Eye (tissue), 1 donor: ENCODE results near the gene WASF2.
"Not testable (repeated sequence)": the region's sequence is repeated elsewhere in the genome, so short reads cannot be mapped to it uniquely, and the experiment has no call there.

Experiments used
- DNase-seq: peaks from one replicate; pipeline ENCODE4 v3.0.0-alpha.2; 2015

The WASF2 gene

DNA sequence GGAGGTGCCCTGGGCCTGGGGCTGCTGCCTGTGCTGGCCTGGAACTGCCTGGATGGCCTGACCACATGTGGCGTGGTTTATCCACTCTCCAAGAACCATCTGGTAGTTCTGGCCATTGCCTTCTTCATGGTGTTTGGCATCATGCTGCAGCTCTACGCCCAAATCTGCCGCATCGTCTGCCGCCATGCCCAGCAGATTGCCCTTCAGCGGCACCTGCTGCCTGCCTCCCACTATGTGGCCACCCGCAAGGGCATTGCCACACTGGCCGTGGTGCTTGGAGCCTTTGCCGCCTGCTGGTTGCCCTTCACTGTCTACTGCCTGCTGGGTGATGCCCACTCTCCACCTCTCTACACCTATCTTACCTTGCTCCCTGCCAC, 95.7 kb downstream of the WASF2 start:
- no peak for DNase-seq

DNA sequence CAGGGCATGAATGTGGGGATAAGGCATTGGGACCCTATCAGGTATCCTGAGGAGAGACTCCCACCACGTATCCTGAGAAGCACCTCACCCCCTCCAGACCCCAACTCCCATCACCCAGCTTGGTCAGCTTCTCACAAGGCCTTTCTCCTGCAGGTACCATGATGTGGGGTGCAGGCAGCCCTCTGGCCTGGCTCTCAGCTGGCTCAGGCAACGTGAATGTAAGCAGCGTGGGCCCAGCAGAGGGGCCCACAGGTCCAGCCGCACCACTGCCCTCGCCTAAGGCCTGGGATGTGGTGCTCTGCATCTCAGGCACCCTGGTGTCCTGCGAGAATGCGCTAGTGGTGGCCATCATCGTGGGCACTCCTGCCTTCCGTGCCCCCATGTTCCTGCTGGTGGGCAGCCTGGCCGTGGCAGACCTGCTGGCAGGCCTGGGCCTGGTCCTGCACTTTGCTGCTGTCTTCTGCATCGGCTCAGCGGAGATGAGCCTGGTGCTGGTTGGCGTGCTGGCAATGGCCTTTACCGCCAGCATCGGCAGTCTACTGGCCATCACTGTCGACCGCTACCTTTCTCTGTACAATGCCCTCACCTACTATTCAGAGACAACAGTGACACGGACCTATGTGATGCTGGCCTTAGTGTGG, 96.2 kb downstream of the WASF2 start:
- no peak for DNase-seq

DNA sequence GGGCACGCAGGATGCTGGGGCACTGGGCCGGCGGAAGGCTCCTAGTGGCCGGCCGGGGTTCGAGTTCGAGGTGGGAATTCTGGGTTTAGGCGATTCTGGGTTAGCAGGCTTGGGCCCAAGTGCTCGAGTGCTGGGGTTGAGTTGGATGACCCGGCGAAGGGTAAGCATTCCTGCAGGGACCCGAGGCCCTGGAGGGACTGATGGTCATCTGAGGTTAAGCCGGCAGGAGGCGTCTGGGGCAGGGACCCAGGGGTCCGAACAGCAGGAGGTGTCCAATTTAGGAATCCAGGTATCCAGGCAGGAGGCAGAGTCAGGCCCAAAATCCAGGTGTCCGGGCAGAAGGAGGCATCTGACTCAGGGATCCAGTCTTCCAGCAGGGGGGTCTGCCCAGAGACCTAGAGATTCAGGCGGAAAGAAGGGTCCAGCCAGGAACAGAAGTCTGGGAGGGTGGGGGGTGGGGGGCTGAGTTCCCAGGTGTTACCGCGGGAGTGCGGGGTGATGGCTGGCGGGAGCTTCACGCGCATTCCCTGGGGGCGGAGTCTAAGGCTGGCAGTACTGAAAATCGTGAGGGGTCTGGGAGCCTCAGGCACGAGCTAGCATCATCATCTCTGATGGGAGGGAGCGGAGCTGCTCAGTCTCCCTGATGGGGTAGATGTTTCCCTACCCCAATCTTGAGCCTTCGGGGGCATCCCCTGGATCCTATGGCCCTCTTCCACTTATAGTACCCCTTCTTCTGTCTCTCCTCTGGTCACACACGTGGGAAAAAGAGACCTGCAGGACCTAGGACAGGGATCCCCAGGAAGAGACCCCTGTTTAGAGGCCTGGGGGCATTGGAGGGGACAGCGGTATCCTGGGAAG, 97.0 kb downstream of the WASF2 start:
- no peak for DNase-seq

DNA sequence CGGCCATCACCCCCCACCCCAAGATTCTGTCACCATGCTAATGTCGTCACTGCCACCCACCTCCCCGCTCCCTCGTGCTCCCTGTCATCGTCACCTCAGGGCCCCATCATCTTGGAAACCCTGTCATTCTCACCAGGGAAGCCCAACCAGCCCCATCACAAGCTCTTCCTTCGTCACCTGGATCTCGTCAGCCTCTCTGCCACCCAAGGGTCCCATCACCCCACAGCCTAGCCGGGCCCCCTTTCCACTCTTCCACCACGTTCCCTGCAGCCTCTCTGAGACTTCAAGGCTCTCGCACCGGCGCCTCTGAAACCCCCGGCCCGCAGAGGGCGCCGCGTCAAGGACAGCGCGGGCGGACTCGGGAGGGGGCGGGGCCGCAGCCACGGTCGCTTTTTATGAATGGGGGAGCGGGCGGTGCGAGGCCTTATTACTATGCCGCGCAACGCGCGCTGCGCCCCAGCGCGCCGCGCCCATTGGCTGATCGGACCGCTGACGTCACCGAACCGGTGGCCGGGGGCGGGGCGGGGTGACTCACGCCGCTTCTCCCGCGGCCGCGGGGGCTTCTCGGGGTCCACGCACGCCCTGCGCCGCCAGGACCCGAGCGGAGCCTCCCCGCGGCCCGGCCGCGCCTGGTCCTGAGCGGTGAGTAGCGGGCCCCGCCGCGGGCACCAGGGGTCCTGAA, 97.7 kb downstream of the WASF2 start, which contains the start of gene GPR3:
Gene GPR3 (plus strand): TSS at position 527 of the 682 bp plus-strand sequence. CDS start 1,177 bp downstream, outside the sequence.
- peak; percentile 95 for DNase-seq

DNA sequence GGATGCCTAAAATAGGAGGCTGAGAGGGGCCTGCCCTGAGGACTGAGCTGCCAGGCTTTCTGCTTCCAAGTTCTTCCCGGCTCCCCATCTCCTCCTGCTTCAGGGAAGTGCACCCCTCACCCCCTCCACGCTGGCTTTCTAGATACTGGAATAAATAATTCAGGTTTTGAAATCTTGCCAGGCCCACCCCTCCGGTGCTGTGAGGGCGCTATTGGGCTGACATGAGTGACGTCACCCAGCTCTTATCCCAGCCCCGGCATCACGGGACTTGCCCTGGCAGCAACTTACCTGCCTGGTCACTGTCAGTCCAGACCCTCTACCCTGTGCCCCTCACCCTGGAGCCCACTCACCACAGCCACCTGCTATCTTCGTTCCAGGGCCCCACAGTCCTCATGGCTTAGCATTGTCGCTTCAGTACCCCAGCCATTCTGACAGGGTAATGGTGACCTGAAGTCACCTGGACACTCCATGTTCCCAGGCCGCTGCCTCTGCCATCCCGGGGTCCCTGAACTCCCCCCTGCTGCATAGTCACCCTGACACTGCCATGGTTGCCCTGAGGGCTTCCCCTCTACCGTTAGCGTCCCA, 98.4 kb downstream of the WASF2 start:
- DNase-seq = peak; percentile 74

DNA sequence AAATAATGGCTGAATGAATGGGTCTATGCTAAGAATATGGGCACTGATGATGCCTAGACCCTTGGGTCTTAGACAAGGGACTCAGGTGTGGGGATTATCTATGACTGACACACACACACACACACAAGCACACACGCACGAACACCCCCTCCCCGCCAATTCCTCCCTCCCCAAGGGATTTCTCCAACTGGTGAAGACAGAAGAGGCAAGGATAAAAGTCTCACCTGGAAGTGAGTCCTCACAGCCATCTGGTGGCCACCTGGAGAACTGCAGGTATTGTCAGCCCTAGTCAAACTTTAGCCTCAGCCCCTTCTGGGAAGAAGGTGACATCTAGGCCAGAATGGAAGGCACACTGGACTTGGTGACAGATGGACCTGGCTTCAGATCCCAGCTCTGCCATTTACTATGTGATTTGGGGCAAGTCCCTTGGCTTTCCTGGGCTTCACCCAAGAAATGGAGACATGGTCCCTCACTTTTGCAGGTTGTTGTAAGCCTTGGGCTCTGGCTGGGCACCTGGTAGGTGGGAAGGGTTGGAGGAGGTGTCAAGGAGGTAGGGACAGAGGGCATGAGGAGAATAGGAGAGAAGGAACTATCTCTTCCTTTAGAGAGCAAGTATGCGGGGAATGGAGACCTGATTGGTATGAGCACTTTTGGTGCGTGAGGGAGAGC, 101.5 kb downstream of the WASF2 start:
- DNase-seq = peak; percentile 72

DNA sequence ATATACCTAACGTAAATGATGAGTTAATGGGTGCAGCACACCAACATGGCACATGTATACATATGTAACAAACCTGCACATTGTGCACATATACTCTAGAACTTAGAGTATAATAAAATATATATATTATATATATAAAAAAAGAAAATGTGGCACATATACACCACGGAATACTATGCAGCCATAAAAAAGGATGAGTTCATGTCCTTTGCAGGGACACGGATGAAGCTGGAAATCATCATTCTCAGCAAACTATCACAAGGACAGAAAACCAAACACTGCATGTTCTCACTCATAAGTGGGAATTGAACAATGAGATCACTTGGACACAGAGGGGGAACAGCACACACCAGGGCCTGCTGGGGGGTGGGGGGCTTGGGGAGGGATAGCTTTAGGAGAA, 105.2 kb downstream of the WASF2 start:
- DNase-seq = not testable (repeated sequence)

DNA sequence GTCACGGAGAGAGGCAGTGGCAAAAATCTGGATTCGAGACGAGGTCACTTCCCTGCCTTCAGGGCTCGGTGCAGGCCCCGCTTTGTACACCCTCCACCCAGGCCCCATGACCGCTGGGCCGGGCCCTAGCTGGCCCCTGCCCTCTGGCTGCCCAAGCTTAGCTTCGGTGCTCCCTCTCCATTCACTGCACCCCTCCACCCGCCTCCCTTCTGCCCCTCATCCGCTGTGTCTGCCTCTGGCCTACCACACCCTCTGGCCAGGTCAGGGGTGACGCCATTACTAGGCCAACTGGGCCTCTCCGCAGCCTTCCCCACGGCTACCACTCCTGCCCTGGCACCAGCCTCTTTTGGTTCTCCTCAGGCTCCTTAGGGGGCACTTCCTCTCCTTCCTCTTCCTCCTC, 106.3 kb downstream of the WASF2 start:
- DNase-seq = no peak

DNA sequence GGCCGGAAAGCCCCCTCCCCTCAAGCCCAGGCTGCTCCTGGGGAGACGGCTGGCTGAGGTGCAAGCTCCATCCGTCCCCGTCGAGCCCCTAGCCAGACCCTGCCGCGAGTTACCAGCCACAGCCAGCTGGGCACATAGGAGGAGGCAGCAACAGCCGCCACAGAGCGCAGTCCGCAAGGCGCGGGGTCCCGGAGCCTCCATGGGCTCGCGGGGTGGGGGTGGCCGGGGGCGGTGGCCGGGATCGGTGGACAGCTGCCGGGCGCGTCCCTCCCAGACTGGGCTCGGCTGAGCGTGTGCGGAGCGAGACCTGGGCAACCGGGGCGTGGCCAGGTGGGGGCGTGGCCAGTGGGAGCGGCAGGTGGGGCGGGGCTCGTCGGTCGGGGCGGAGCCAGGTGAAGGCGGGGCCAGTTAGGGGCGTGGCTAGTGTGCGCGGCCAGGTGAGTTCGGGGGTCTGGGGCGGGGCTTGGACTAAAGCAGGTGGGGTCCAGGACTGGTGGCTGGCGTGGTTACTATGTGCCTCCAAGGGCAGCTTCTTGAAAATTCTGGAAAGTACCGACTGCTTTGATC, 106.8 kb downstream of the WASF2 start, which contains the start of gene CD164L2:
Gene CD164L2 (minus strand): TSS at position 295 of the 567 bp plus-strand sequence. CDS start 94 bp downstream, at position 201.
- peak; percentile 39 for DNase-seq

DNA sequence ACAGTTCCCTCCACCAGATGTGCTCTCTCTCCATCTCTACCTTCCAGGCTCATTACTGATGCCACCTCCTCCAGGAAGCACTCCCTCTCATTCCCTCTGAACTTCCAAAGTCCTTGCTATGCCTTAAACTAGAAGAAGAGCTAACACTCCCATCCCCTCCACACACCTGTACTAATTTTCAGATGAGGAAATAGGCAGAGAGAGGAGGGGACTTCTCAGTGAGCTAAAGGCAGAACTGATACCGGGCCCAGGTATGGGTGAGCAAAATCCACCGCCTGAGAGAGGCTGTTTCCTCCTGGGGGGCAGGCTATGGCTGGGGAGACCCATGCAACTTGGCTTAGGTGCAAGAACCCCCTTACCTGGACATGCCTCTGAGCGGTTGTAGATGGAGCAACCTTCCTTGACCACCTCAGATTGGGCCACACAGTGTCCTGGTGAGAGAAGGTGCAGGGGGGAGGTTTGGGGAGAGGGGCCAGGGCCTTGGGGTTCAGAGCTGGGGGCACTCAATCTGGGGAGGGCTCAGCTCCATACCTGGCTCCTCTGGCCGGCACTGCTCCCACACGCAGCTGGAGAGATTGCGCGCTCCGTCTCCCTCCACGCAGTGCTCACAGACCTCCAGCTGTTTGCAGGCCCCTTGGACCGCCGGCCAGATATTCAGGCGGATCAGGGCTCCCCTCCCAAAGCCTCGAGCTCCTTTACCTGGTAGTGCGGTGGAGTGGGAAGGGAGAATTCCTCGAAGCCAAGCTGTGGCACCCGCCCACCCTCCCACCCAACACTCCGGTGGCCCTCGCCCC, 107.8 kb downstream of the WASF2 start:
- DNase-seq = no peak

DNA sequence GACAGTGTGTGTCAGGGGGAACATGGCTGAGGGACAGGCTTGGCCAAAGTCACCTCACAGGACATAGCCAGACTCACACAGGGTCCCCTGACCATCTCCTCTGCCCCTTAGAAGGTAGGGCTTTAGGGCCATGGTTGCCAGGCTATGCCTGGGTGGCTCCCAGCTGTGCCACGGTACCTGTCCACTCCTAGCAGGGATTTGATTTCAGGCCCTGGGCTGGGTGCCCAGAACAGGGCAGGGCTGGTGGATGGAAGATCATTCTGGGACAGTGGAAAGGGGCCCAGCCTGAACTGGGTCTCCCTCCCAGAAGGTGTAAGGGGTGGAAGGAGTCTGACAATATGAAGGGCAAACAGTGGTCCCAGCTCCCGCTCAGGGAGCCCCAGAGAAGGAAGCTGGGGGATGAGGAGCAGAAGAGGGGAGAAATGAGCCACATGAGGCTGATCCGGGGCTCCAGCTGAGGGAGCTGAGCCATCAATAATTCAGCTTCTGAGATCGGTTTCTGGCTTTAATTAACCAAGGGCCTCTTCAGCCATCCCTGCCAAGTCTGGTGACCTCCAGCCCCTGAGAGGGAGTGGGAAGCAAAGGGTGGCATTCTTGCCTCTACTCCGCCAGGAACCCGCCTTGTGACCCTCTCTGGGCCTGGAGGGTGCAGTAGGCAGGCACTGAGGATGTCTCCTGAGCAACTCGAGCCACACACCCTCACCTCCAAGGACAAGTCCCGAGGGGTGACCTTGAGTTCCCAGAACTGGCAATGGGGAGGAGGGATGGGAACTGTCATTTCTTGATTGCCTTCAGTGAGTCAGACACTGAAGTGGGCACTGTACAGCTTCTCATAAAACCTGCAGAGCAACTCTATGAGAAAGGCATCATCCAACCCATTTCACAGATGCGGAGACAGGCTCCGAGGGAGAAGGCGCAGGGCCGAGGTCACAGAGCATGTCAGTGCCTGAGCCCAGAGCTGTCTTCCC, 108.9 kb downstream of the WASF2 start:
- DNase-seq = peak; percentile 65

DNA sequence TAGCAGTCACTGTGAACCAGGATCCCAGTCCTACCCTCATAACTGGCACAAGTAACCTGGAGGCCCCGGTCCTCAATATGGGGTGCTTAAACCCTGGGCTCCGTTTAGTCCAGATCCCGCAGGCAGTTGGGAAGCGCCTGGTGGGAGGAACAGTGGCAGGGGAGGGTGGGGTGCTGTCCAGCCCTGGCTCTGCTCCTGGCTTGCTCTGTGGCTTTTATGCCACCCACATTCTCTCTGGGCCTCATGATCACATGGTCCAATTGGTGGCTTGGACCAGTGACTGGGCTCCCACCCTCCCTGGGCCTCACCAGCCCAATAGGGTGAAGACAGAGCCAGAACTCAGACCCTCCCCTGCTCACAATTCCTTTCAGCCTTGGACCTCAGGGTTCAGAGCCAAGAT, 109.7 kb downstream of the WASF2 start:
- no peak for DNase-seq

DNA sequence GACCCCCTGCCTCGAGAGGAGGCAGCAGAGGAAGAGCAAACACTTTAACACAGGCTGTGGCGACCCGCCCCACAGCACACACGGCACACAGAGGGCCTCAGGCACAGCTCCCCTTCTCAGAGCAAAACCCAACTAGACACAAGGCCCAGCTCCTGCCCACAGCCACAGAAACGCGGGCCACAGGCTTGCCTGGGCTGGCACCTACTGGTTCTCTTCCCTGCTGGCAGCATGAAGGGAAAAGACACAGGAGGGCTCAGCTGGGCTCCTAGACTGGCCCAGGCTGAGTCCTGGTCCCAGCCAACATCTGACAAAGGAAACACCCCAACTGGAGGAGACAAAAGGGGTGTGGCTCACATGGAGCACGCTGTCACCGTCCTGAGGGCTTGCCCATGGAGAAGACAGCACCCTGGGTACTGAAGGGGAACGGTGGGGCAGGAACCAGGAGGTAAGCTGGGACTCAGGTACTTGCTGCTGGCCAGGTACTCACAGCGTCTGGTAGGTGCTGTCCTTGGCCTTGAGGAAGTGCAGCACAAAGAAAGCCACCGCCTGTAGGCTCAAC, 110.3 kb downstream of the WASF2 start:
- no peak for DNase-seq

DNA sequence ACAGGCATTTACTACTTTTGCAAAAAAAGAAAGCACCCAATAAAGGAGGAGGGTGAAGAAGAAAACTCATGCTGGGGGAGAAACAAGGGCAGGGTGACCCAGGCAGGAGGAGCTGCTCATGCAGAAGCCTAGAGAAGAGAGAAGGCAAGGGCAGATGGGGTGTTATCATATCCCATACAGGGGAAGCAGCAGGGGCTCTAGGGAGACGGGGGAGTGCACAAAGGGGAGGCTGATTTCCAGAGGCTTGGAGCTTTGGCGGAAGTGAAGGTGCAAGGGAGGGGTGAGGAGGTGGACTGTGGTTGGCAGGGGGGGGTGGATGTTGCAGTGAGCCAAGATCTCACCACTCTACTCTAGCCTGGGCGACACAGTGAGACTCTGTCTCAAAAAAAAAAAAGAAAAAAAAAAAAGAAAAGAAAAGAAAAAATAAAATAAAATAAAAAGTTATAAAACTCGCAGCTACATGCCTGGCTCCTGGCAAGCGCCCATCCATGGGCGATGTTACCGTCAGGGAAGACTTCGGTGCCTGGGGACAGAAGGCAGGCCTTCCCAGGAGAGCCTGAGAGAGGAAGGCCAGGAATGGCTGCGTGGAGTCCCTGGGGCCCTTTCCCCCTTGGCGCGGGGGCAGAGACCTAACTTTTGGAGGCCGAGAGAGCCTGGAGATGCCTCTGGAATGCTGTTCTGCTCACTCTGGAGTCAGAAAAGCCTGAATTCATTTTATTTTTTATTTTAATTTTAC, 112.0 kb downstream of the WASF2 start:
- no peak for DNase-seq

DNA sequence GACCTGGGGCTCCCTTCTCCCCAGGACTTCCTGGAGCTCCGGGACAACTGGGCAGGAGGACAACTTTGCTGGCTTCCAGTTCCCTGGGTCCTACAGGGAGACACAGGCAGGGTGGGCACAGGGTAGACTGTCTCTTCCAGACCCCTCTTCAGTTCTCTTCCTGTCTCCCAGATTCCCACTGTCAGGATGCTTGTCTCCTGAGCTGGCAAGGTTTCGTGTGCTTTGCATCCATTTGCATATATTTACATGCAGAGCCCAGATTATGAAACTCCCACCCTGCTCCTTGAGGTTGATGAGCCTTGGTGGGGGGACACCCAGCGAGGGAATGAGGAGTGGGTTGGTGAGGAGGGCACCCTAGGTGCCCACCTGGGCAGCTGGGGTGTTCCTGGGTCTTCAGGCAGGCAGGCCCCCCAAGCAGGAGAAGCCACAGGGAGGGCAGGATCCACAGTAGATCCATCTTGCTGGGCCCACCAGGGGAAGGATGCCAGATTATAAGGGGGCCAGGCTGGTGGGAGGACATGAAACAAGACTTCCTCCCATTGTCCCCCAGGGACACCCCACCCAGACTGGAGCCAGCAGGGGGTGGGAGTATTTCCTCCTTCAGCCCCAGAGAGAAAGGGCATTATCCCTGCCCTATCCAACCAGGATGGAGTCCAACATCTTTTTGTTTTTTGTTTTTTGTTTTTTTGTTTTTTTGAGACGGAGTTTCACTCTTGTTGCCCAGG, 115.4 kb downstream of the WASF2 start, which contains the start of gene FCN3:
Gene FCN3 (minus strand): TSS at position 463 of the 725 bp plus-strand sequence. CDS start 6 bp downstream, at position 457.
- no peak for DNase-seq

DNA sequence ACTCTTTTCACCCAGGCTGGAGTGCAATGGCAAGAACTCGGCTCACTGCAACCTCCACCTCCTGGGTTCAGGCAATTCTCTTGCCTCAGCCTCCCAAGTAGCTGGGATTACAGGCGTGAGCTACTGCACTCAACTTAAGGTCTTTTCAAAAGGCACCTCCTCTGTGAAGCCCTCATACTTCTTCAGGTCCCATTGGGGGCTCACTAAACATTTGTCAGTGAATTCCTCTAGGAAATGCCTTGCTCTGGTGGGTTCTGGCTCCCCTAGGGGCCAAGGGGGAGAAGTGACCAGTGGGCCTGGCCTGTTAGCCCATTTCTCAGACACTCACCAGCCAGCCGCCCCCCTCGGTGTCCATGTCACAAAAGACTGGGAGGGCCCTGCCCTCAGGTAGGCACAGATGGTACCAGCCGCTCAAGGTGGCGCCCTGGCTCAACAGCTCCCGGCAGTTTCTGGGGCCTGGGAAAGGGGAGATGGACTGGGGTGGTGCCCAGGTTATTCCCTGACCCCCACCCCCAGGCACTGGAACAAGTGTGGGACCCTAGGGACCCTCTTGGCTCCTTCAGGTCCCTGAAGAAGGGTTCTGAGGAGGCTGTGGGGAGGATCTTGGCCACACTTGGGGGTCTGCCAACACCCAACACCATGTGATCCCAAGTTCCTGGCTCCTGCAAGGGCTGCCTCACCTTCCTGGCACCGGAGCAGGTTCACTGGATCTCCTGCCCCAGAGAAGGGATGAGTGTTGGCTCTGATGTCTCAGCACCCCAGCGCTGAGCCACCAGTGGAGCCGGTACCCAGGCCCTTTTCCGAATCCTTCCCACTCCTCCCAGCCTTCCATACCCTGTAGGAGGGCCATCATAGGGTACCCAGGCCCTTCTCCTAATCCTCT, 116.9 kb downstream of the WASF2 start:
- no peak for DNase-seq
